Ishikawa (cell line): Measurements from ENCODE around the gene DHX35.
A peak's percentile ranks its signal among the peaks of the same experiment; 100 is the strongest.

Experiments used
- CEBPB ChIP-seq: IDR thresholded peaks from 2 replicates; pipeline ENCODE4 v1.6.1; 2012
- CREB1 ChIP-seq: IDR thresholded peaks from 2 replicates; pipeline ENCODE4 v1.6.1; 2012; ENCODE audit warnings: low read depth
- EGR1 ChIP-seq: IDR thresholded peaks from 2 replicates; pipeline ENCODE4 v1.6.1; 2012
- EP300 ChIP-seq: IDR thresholded peaks from 2 replicates; pipeline ENCODE4 v1.6.1; 2012; ENCODE audit warnings: borderline replicate concordance
- FOXM1 ChIP-seq: IDR thresholded peaks from 2 replicates; pipeline ENCODE4 v1.6.1; 2012; ENCODE audit warnings: low read depth, borderline replicate concordance
- MAX ChIP-seq: IDR thresholded peaks from 2 replicates; pipeline ENCODE4 v1.6.1; 2012
- NFIC ChIP-seq: IDR thresholded peaks from 2 replicates; pipeline ENCODE4 v1.6.1; 2012
- RAD21 ChIP-seq: IDR thresholded peaks from 2 replicates; pipeline ENCODE4 v1.6.1; 2012; ENCODE audit warnings: low read depth
- REST ChIP-seq: IDR thresholded peaks from 2 replicates; pipeline ENCODE4 v1.6.1; 2012; ENCODE audit warnings: low read depth, mild to moderate bottlenecking
- TAF1 ChIP-seq: IDR thresholded peaks from 2 replicates; pipeline ENCODE4 v1.6.1; 2012; ENCODE audit warnings: low read depth, mild to moderate bottlenecking
- TCF12 ChIP-seq: IDR thresholded peaks from 2 replicates; pipeline ENCODE4 v1.6.1; 2012; ENCODE audit warnings: low read depth
- TEAD4 ChIP-seq: IDR thresholded peaks from 2 replicates; pipeline ENCODE4 v1.6.1; 2012
- USF1 ChIP-seq: IDR thresholded peaks from 2 replicates; pipeline ENCODE4 v1.6.1; 2012
- YY1 ChIP-seq: IDR thresholded peaks from 2 replicates; pipeline ENCODE4 v1.6.1; 2012; ENCODE audit warnings: low read depth
- ZBTB7A ChIP-seq: IDR thresholded peaks from 2 replicates; pipeline ENCODE4 v1.6.1; 2012; ENCODE audit warnings: low read depth

DHX35 gene

GRCh38 chr20:38962044-38962927, at the start of gene DHX35:
Gene DHX35, plus strand, starts transcription at chr20:38962344. Its CDS starts 24 bp downstream, at chr20:38962368.
- no peak; the same call in 1 of the 2 replicates for TF ChIP-seq TCF12
- no peak for TF ChIP-seq EP300
- no peak for TF ChIP-seq CEBPB
- TF ChIP-seq RAD21, result no peak
- no peak for TF ChIP-seq ZBTB7A
- peak; percentile 83 for TF ChIP-seq EGR1
- peak; percentile 100 for TF ChIP-seq USF1
- TF ChIP-seq FOXM1, result no peak; the same call in 1 of the 2 replicates
- TF ChIP-seq YY1, result peak; percentile 95
- no peak for TF ChIP-seq NFIC
- peak; percentile 8; the same call in 1 of the 2 replicates for TF ChIP-seq CREB1
- no peak for TF ChIP-seq REST
- TF ChIP-seq TEAD4, result 0 out of 2 replicates have a peak, but pooled peaks have one; percentile 15
- peak; percentile 99 for TF ChIP-seq MAX
- peak; percentile 71 for TF ChIP-seq TAF1

GRCh38 chr20:38915355-38915754, 46.8 kb upstream of the DHX35 start:
- TF ChIP-seq CREB1, result no peak
- no peak for TF ChIP-seq TCF12
- TF ChIP-seq MAX, result no peak
- TF ChIP-seq TAF1, result no peak
- no peak for TF ChIP-seq FOXM1
- TF ChIP-seq RAD21, result no peak
- TF ChIP-seq EGR1, result no peak
- no peak for TF ChIP-seq USF1
- TF ChIP-seq CEBPB, result no peak

GRCh38 chr20:38917657-38918056, 44.5 kb upstream of the DHX35 start:
- TF ChIP-seq FOXM1, result no peak
- TF ChIP-seq CEBPB, result no peak
- TF ChIP-seq USF1, result no peak
- no peak for TF ChIP-seq RAD21
- no peak for TF ChIP-seq EP300
- no peak for TF ChIP-seq CREB1

GRCh38 chr20:38918172-38918571, 44.0 kb upstream of the DHX35 start:
- no peak for TF ChIP-seq REST
- no peak for TF ChIP-seq MAX
- no peak for TF ChIP-seq ZBTB7A
- TF ChIP-seq NFIC, result no peak
- TF ChIP-seq EGR1, result no peak
- TF ChIP-seq EP300, result no peak
- TF ChIP-seq TEAD4, result no peak
- no peak for TF ChIP-seq CREB1
- no peak for TF ChIP-seq TCF12
- TF ChIP-seq TAF1, result no peak
- no peak for TF ChIP-seq YY1
- no peak for TF ChIP-seq USF1

GRCh38 chr20:38919683-38920082, 42.5 kb upstream of the DHX35 start:
- TF ChIP-seq RAD21 (no peak), EGR1 (no peak), CREB1 (no peak), YY1 (no peak)
